ENCODE measurements around the gene RERE.

- TF ChIP-seq CTCF (IDR thresholded peaks at IDR 0.05 in 2 of 3, conservative IDR thresholded peaks at IDR 0.05 in 1 of 3; ENCODE audit: borderline replicate concordance in 1 of 3, insufficient read depth in 1 of 3, low read depth in 2 of 3, low read length in 2 of 3), result no peak
- no peak for TF ChIP-seq EZH2phosphoT487 (IDR thresholded peaks at IDR 0.05; ENCODE audit: borderline replicate concordance)
- TF ChIP-seq POLR2A (IDR thresholded peaks at IDR 0.05; ENCODE audit: borderline replicate concordance, extremely low read depth, insufficient read depth, insufficient read length), result no peak
- TF ChIP-seq EZH2 (IDR thresholded peaks at IDR 0.05), result no peak
- TF ChIP-seq RAD21 (IDR thresholded peaks at IDR 0.05; ENCODE audit: low read depth), result no peak
- TF ChIP-seq JUND (IDR thresholded peaks at IDR 0.05), result no peak
- TF ChIP-seq CEBPB (IDR thresholded peaks at IDR 0.05; ENCODE audit: low read depth), result no peak
- TF ChIP-seq POLR2AphosphoS5 (IDR thresholded peaks at IDR 0.05; ENCODE audit: low read depth, low read length), result no peak
- no peak for TF ChIP-seq YY1 (IDR thresholded peaks at IDR 0.05; ENCODE audit: extremely low read depth, insufficient replicate concordance, low read depth, low read length)
These were observed 176.5 kb downstream of the RERE start for GRCh38 chr1:8640950-8641349.
